Type B pancreatic cell (in vitro differentiated cells): ENCODE data around the gene VAV1. TPM values are rescaled to one million over a fixed set of nuclear protein-coding genes. Genes with fewer than 3 reads are reported as not detected.

Source experiments
- DNase-seq: peaks from one replicate; pipeline ENCODE4 v3.0.0; 2021; ENCODE audit warnings: mixed read lengths; ENCODE audit not compliant: unreplicated experiment; ENCODE audit errors: extremely low spot score
- H3K27ac Mint-ChIP-seq: 2 replicates; pipeline ENCODE4 v1.8.0; 2021; ENCODE audit warnings: mild to moderate bottlenecking, mixed read lengths
- H3K27me3 Mint-ChIP-seq: 2 replicates; pipeline ENCODE4 v1.8.0; 2021; ENCODE audit warnings: mixed read lengths
- H3K36me3 Mint-ChIP-seq: 2 replicates; pipeline ENCODE4 v1.8.0; 2021; ENCODE audit warnings: mixed read lengths
- H3K4me1 Mint-ChIP-seq: one replicate; pipeline ENCODE4 v1.8.0; 2021; ENCODE audit warnings: mixed read lengths; ENCODE audit not compliant: unreplicated experiment
- H3K4me3 Mint-ChIP-seq: 2 replicates; pipeline ENCODE4 v1.8.0; 2021; ENCODE audit warnings: mild to moderate bottlenecking, mixed read lengths
- H3K9me3 Mint-ChIP-seq: 2 replicates; pipeline ENCODE4 v1.8.0; 2021; ENCODE audit warnings: mixed read lengths
- total RNA-seq: library from RNA; stranded (reverse); gene quantifications from 2 replicates; pipeline ENCODE4 v1.2.1, GENCODE V29; 2021; ENCODE audit warnings: low replicate concordance
- TF ChIP-seq, protein P1 (sequence below): fragments of 200-600 bp; sonication (generic); conservative IDR thresholded peaks from 2 replicates; pipeline ENCODE4 v1.5.0; 2021; ENCODE audit warnings: antibody characterized with exemption, mild to moderate bottlenecking

Gene VAV1
- total RNA-seq, 1 donor from 2014 or later, result not detected

- Mint-ChIP-seq H3K4me1 (no peaks in the 10 kb centered on the region), H3K4me3 (peak overlapping the region; percentile 71), H3K36me3 (no peaks in the 10 kb centered on the region), H3K27ac (no peak overlapping the region), H3K9me3 (peaks cover 8% of the 10 kb centered on the region), H3K27me3 (peaks cover 9% of the 10 kb centered on the region)
- DNase-seq, result no peak
- TF ChIP-seq, protein P1, sequence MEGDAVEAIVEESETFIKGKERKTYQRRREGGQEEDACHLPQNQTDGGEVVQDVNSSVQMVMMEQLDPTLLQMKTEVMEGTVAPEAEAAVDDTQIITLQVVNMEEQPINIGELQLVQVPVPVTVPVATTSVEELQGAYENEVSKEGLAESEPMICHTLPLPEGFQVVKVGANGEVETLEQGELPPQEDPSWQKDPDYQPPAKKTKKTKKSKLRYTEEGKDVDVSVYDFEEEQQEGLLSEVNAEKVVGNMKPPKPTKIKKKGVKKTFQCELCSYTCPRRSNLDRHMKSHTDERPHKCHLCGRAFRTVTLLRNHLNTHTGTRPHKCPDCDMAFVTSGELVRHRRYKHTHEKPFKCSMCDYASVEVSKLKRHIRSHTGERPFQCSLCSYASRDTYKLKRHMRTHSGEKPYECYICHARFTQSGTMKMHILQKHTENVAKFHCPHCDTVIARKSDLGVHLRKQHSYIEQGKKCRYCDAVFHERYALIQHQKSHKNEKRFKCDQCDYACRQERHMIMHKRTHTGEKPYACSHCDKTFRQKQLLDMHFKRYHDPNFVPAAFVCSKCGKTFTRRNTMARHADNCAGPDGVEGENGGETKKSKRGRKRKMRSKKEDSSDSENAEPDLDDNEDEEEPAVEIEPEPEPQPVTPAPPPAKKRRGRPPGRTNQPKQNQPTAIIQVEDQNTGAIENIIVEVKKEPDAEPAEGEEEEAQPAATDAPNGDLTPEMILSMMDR, result no peak
These were observed 29.1 kb downstream of the VAV1 start for GRCh38 chr19:6801485-6802086.

- no peak for DNase-seq
These were observed 30.0 kb downstream of the VAV1 start for GRCh38 chr19:6802336-6803035.

GRCh38 chr19:6803036-6803404 is 30.5 kb downstream of the VAV1 start:
- H3K27me3 Mint-ChIP-seq, result peaks cover 7% of the 10 kb centered on the region
- no peaks in the 10 kb centered on the region for H3K4me1 Mint-ChIP-seq
- H3K36me3 Mint-ChIP-seq, result no peaks in the 10 kb centered on the region
- H3K9me3 Mint-ChIP-seq, result peaks cover 8% of the 10 kb centered on the region
- TF ChIP-seq, protein P1, result no peak
- no peak overlapping the region for H3K4me3 Mint-ChIP-seq
- DNase-seq, result no peak
- no peak overlapping the region for H3K27ac Mint-ChIP-seq

More at GRCh38 chr19:6802336-6803035, 30.0 kb downstream of the VAV1 start:
- Mint-ChIP-seq H3K36me3 (no peaks in the 10 kb centered on the region), H3K4me1 (no peaks in the 10 kb centered on the region), H3K27ac (no peak overlapping the region), H3K9me3 (peaks cover 8% of the 10 kb centered on the region), H3K27me3 (peaks cover 7% of the 10 kb centered on the region), H3K4me3 (no peak overlapping the region)
- TF ChIP-seq, protein P1, result no peak

- H3K9me3 Mint-ChIP-seq, result peaks cover 4% of the 10 kb centered on the region
- no peaks in the 10 kb centered on the region for H3K36me3 Mint-ChIP-seq
- H3K27me3 Mint-ChIP-seq, result peaks cover 7% of the 10 kb centered on the region
- H3K4me1 Mint-ChIP-seq, result no peaks in the 10 kb centered on the region
- TF ChIP-seq, protein P1, result no peak
- H3K4me3 Mint-ChIP-seq, result no peak overlapping the region
- no peak for DNase-seq
- no peak overlapping the region for H3K27ac Mint-ChIP-seq
These were observed 34.0 kb downstream of the VAV1 start for GRCh38 chr19:6806488-6806887.

DNA sequence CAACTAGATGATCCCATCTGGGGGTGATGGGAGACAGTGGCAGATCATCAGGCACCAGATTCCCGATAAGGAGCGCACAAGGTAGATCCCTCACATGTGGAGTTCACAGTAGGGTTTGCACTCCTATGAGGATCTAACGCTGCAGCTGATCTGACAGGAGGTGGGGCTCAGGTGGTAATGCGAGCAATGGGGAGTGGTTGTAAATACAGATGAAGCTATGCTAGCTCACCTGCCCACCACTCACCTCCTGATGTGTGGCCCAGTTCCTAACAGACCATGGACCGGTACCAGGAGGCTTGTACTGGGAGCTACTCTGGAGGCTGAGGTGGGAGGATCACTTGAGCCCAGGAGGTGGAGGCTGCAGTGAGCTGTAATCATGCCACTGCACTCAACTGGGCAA is 34.8 kb downstream of the VAV1 start:
- peaks cover 4% of the 10 kb centered on the region for H3K27me3 Mint-ChIP-seq

More for the DNA sequence above, 34.8 kb downstream of the VAV1 start:
- no peak overlapping the region for H3K4me3 Mint-ChIP-seq
- TF ChIP-seq, protein P1, result no peak
- no peaks in the 10 kb centered on the region for H3K36me3 Mint-ChIP-seq
- H3K9me3 Mint-ChIP-seq, result peaks cover 5% of the 10 kb centered on the region
- no peak for DNase-seq
- H3K4me1 Mint-ChIP-seq, result no peaks in the 10 kb centered on the region
- no peak overlapping the region for H3K27ac Mint-ChIP-seq
